ENCODE measurements around the gene ZNHIT1.

ZNHIT1 gene

GRCh38 chr7:101175664-101176063, 42.3 kb upstream of the ZNHIT1 start:
- CTCF ChIA-PET = interaction anchor here (0.9 to 1.2 kb wide), 2 partner anchors 17 to 32 kb away, joined by 3 to 7 read pairs; no protein-coding TSS in a partner anchor
- H3K27ac ChIP-seq = no peak overlapping the region
- TF ChIP-seq CTCF (conservative IDR thresholded peaks at IDR 0.05; ENCODE audit: low read depth) = no peak
- DNase-seq (ENCODE audit: low spot score) = no peak
- POLR2A ChIA-PET (ENCODE audit: low non-redundant PET) = no interaction called here

- no peak for TF ChIP-seq CTCF (conservative IDR thresholded peaks at IDR 0.05; ENCODE audit: low read depth)
- no peak overlapping the region for H3K27ac ChIP-seq
- no peak for DNase-seq (ENCODE audit: low spot score)
- ChIA-PET POLR2A (ENCODE audit: low non-redundant PET) (interaction anchor here (0.6 kb wide), 1 partner anchor 10 kb away, joined by 9 read pairs; no protein-coding TSS in a partner anchor), CTCF (interaction anchor here (1.5 kb wide), 1 partner anchor 15 kb away, joined by 4 read pairs; no protein-coding TSS in a partner anchor)
Observed at GRCh38 chr7:101177644-101178043, 40.3 kb upstream of the ZNHIT1 start.

GRCh38 chr7:101179117-101179516, 38.8 kb upstream of the ZNHIT1 start:
- CTCF ChIA-PET = no interaction called here
- POLR2A ChIA-PET (ENCODE audit: low non-redundant PET) = no interaction called here
- no peak for TF ChIP-seq CTCF (conservative IDR thresholded peaks at IDR 0.05; ENCODE audit: low read depth)
- H3K27ac ChIP-seq = no peak overlapping the region
- DNase-seq (ENCODE audit: low spot score) = no peak

- CTCF ChIA-PET = interaction anchor here (0.7 kb wide), 1 partner anchor 22 kb away, joined by 3 read pairs; no protein-coding TSS in a partner anchor
- no peak for TF ChIP-seq CTCF (conservative IDR thresholded peaks at IDR 0.05; ENCODE audit: low read depth)
- POLR2A ChIA-PET (ENCODE audit: low non-redundant PET) = no interaction called here
- no peak for DNase-seq (ENCODE audit: low spot score)
- H3K27ac ChIP-seq = no peak overlapping the region
Observed at GRCh38 chr7:101179713-101180112, 38.3 kb upstream of the ZNHIT1 start.

GRCh38 chr7:101180130-101180755, 37.7 kb upstream of the ZNHIT1 start, which contains the start of gene NAT16:
NAT16 (minus strand) TSS chr7:101180293; CDS start chr7:101174807, 5,486 bp downstream.
- no peak for DNase-seq (ENCODE audit: low spot score)
- TF ChIP-seq CTCF (conservative IDR thresholded peaks at IDR 0.05; ENCODE audit: low read depth) = no peak
- ChIA-PET POLR2A (ENCODE audit: low non-redundant PET) (no interaction called here), CTCF (interaction anchor here (0.7 kb wide), 1 partner anchor 23 kb away, joined by 3 read pairs; no protein-coding TSS in a partner anchor)
- no peak within 1 kb of the TSS for H3K27ac ChIP-seq

GRCh38 chr7:101185258-101185839, 32.6 kb upstream of the ZNHIT1 start:
- no peak for TF ChIP-seq CTCF (conservative IDR thresholded peaks at IDR 0.05; ENCODE audit: low read depth)
- DNase-seq (ENCODE audit: low spot score) = no peak
- POLR2A ChIA-PET (ENCODE audit: low non-redundant PET) = no interaction called here
- CTCF ChIA-PET = interaction anchor here (1.6 kb wide), 1 partner anchor 41 kb away, joined by 4 read pairs; no protein-coding TSS in a partner anchor
- no peak overlapping the region for H3K27ac ChIP-seq

Data from RWPE1 (cell line).